Measurements from ENCODE around the gene BPNT1. TPM values are rescaled to one million over a fixed set of nuclear protein-coding genes. Genes with fewer than 3 reads are reported as not detected.

The BPNT1 gene
- total and polyA plus RNA-seq, 2 of the 8 experiments (the other 6 are each of a cell fraction or from before 2014, with no cell fraction given) = 13.2 to 16.3 TPM

GRCh38 chr1:220077887-220078286 is 11.7 kb downstream of the BPNT1 start:
- Histone ChIP-seq H3K14ac (ENCODE audit: insufficient read length) (no peak overlapping the region), H3K4me1 (replicated peaks in 1 of 4; ENCODE audit: control insufficient read depth in 3 of 4, insufficient read depth in 4 of 4, low read length in 3 of 4) (no peaks in the 10 kb centered on the region), H3K18ac (ENCODE audit: extremely low read depth, low read length) (no peak overlapping the region), H3K9ac (replicated peaks in 1 of 4; ENCODE audit: extremely low read depth in 1 of 4, low read depth in 3 of 4, low read length in 3 of 4) (no peak overlapping the region), H2AFZ (ENCODE audit: low read length) (no peak overlapping the region), H3K9me3 (ENCODE audit: insufficient read depth in 2 of 2, low read depth in 1 of 2, low read length in 1 of 2) (no peaks in the 10 kb centered on the region), H2AK5ac (ENCODE audit: low read depth, low read length) (no peak overlapping the region), H4K91ac (replicated peaks; ENCODE audit: insufficient read length, low read length) (no peak overlapping the region), H3K79me1 (ENCODE audit: low read depth, low read length) (no peaks in the 10 kb centered on the region), H3K23me2 (ENCODE audit: low read depth, low read length) (no peaks in the 10 kb centered on the region), H3K4ac (replicated peaks; ENCODE audit: insufficient read length, low read depth, low read length) (no peak overlapping the region), H4K5ac (ENCODE audit: insufficient read length, low read depth, low read length) (no peak overlapping the region), H2BK15ac (ENCODE audit: low read length) (no peak overlapping the region), H3K23ac (ENCODE audit: insufficient read length) (no peak overlapping the region), H3K79me2 (ENCODE audit: control insufficient read depth in 1 of 2, insufficient read depth in 2 of 2, low read length in 2 of 2) (no peaks in the 10 kb centered on the region), H3K27me3 (replicated peaks in 1 of 4; ENCODE audit: control insufficient read depth in 3 of 4, extremely low read depth in 1 of 4, insufficient read depth in 3 of 4, low read length in 3 of 4) (no peaks in the 10 kb centered on the region), H3K4me2 (ENCODE audit: insufficient read depth in 1 of 2, low read depth in 2 of 2, low read length in 2 of 2) (no peak overlapping the region), H2BK20ac (ENCODE audit: low read length) (no peak overlapping the region), H4K8ac (ENCODE audit: extremely low read depth, insufficient read depth, low read length) (no peak overlapping the region), H2BK120ac (replicated peaks; ENCODE audit: low read depth, low read length) (no peak overlapping the region), H4K20me1 (replicated peaks in 1 of 2; ENCODE audit: control insufficient read depth in 1 of 2, insufficient read depth in 2 of 2, low read length in 2 of 2) (peaks cover 0 to 2% of the 10 kb centered on the region in 2 experiments), H3K56ac (replicated peaks; ENCODE audit: insufficient read length, low read depth, low read length) (peak overlapping the region; percentile 59), H2BK12ac (ENCODE audit: low read depth, low read length) (no peak overlapping the region), H3K4me3 (ENCODE audit: extremely low read depth in 1 of 4, insufficient read depth in 2 of 4, low read depth in 3 of 4, low read length in 4 of 4) (no peak overlapping the region), H3K27ac (ENCODE audit: low read depth, low read length) (no peak overlapping the region), H2BK5ac (ENCODE audit: low read depth, low read length) (no peak overlapping the region), H3K36me3 (ENCODE audit: control insufficient read depth in 2 of 4, insufficient read depth in 4 of 4, low read length in 3 of 4) (no peaks in the 10 kb centered on the region; a peak in 1 of 8 replicates)
- 81% methylated on average over 3 of the region's 3 CpGs; no CpG with 5 or more reads in 1 of the 2 experiments for WGBS, 2 experiments (ENCODE audit: extremely low coverage in 1 of 2, insufficient coverage in 1 of 2, insufficient read length in 1 of 2, insufficient replicate concordance in 2 of 2, low coverage in 1 of 2, low lambda C conversion rate in 2 of 2, missing lambda C conversion rate in 1 of 2)
- FAIRE-seq (no peak), DNase-seq (ENCODE audit: low read depth in 1 of 2, low spot score in 2 of 2) (no peak)
- ChIA-PET CTCF (ENCODE audit: partially characterized antibody) (interaction anchor here (1.3 kb wide), 1 partner anchor 69 kb away, joined by 3 read pairs; no protein-coding TSS in a partner anchor), POLR2A (ENCODE audit: partially characterized antibody) (interaction anchor here (1.1 kb wide), 1 partner anchor 13 kb away, joined by 3 read pairs; no protein-coding TSS in a partner anchor)
- TF ChIP-seq SUZ12 (IDR thresholded peaks at IDR 0.05; ENCODE audit: low read length) (no peak), CTCF (IDR thresholded peaks at IDR 0.05; ENCODE audit: control extremely low read depth in 1 of 3, insufficient read depth in 1 of 3, low read depth in 1 of 3, low read length in 3 of 3) (no peak), E2F6 (IDR thresholded peaks at IDR 0.05) (no peak), SIRT6 (IDR thresholded peaks at IDR 0.05; ENCODE audit: low read length) (no peak), RNF2 (IDR thresholded peaks at IDR 0.05; ENCODE audit: borderline replicate concordance, low read depth, low read length, missing control alignments, poor library complexity, severe bottlenecking) (no peak), CBX5 (IDR thresholded peaks at IDR 0.05; ENCODE audit: low read depth, low read length) (no peak), POLR2AphosphoS5 (IDR thresholded peaks at IDR 0.05; ENCODE audit: low read depth, low read length) (no peak), GABPA (IDR thresholded peaks at IDR 0.05; ENCODE audit: borderline replicate concordance, insufficient read depth, low read length) (no peak), RXRA (IDR thresholded peaks at IDR 0.05; ENCODE audit: insufficient read depth, low read depth, low read length) (no peak), RBBP5 (IDR thresholded peaks at IDR 0.05; ENCODE audit: borderline replicate concordance, low read depth, low read length) (no peak)
